Right lobe of liver (tissue), 6 donors: ENCODE data around the gene RNPEPL1. TPM values are rescaled to one million over a fixed set of nuclear protein-coding genes. Genes with fewer than 3 reads are reported as not detected.

Source experiments
- ATAC-seq, 4 donors: fragments of 200-7000 bp; cut with Tn5 transposase; one replicate each; pipeline ENCODE4 v1.9.1; 2020; ENCODE audit warnings: mild to moderate bottlenecking in 4 of 4, moderate library complexity in 4 of 4
- DNase-seq, 3 donors: peaks; one replicate each; pipeline ENCODE4 v3.0.0-alpha.2; 2020
- H3K27ac ChIP-seq, 3 donors: fragments of 200-600 bp; one replicate each; pipeline ENCODE4 v1.8.0; 2022
- H3K27me3 ChIP-seq, 2 donors: fragments of 200-600 bp; one replicate each; pipeline ENCODE4 v1.8.0; 2022
- H3K36me3 ChIP-seq, 4 donors: fragments of 200-600 bp; sonication (generic) in 1 of 4; one replicate each; pipeline versions ENCODE4 v1.5.1 to v1.8.0; 2017 to 2022; ENCODE audit warnings: control low read depth in 1 of 4
- H3K4me1 ChIP-seq, 4 donors: fragments of 200-600 bp; sonication (generic) in 1 of 4; one replicate each; pipeline versions ENCODE4 v1.5.1 to v1.8.0; 2017 to 2022; ENCODE audit warnings: control low read depth in 1 of 4
- H3K4me3 ChIP-seq, 3 donors: fragments of 200-600 bp; one replicate each; pipeline ENCODE4 v1.8.0; 2022
- H3K9me3 ChIP-seq, 4 donors: fragments of 200-600 bp; sonication (generic) in 1 of 4; one replicate each; pipeline versions ENCODE4 v1.5.1 to v1.8.0; 2017 to 2022; ENCODE audit warnings: control low read depth in 1 of 4
- POLR2A ChIP-seq: fragments of 450-650 bp; IDR thresholded peaks from one replicate; pipeline ENCODE4 v1.6.1; 2017; ENCODE audit warnings: antibody characterized with exemption, mild to moderate bottlenecking
- WGBS: methylation state at CpG from one replicate; pipeline ENCODE4 v1.1.6; 2018; ENCODE audit warnings: low coverage, low lambda C conversion rate; ENCODE audit not compliant: insufficient coverage; ENCODE audit errors: missing lambda C conversion rate; 5-methylcytosine and 5-hydroxymethylcytosine counted together
- intact Hi-C, 2 donors: fragments of 100-400 bp; cut with DNase I; formaldehyde crosslinking; loops; one replicate each; pipeline versions ENCODE4 v1.11.2 to v1.14.1; 2022
- total RNA-seq, 6 experiments: library from RNA; depleted of rRNA in 2 of 6; stranded (reverse); fragments of >200 nt in 2 of 6; fragmentation: NEBNext Ultra II Directional in 3 of 6; extraction: Animal tissue kit (Norgen Biotek cat#: 25700) in 3 of 6; gene quantifications; one replicate each; pipeline versions ENCODE4 v1.1.0 to v1.2.4, GENCODE V29; 2016 to 2023
- TF ChIP-seq, protein P1 (sequence below), 4 donors: fragments of 200-600 bp in 3 of 4; fragments of 450-650 bp in 1 of 4; IDR thresholded peaks; one replicate each; pipeline versions ENCODE4 v1.5.1 to v1.8.0; 2016 to 2022; ENCODE audit warnings: antibody characterized with exemption in 4 of 4, mild to moderate bottlenecking in 2 of 4
- donor health status: DM: no; HTN: yes; CAD: no.
- donor health status: DM: no; HTN: no; CAD: no.
- donor health status: DM: no; HTN: no; CAD: no.
- donor health status: DM: no; HTN: yes; CAD: no.
- donor health status: DM: no; HTN: yes; CAD: no.

The RNPEPL1 gene
- total RNA-seq, 6 experiments from 2014 or later = 24.7 to 105 (median 31.0) TPM

DNA sequence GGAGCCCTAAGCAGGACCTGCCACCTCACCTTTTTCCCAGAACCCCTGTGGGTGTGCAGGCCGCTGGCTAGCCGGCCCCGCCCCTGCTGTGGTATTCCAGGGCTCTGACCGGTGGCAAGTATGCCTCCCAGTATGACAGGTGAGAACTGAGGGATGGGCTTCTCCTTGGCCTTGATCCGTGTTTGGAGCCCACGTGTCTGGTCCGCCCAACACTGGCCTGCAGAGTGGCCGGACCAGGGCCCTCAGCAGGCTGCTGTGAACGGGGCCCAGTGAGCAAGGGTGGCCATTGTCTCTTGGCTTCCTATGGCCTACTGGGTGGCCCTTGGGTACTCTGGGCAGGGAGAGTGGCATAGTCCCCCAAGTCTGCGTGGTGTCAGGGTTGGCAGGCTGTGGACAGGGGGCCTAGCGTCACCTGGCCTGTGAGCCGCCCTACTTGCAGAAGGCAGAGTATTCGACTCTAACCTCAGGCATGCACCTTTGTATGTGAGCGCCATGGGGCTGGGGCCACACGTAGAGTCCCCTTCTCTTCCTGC lies 1.8 kb downstream of the RNPEPL1 start:
- peak in 1 of 3 donors; percentile 45 for DNase-seq
- peak overlapping the region in 1 of 3 donors; percentile 76 for H3K4me3 ChIP-seq
- intact Hi-C loops = no loop called here
- H3K36me3 ChIP-seq = peaks cover 0 to 6% (median 0%) of the 10 kb centered on the region in 4 donors
- H3K27ac ChIP-seq = no peak overlapping the region
- peaks cover 0 to 43% (median 16%) of the 10 kb centered on the region in 4 donors for H3K4me1 ChIP-seq
- WGBS = no CpG with 5 or more reads among the region's 15 CpGs
- no peaks in the 10 kb centered on the region for H3K27me3 ChIP-seq
- ATAC-seq = no peak
- TF ChIP-seq POLR2A = no peak
- TF ChIP-seq, protein P1, sequence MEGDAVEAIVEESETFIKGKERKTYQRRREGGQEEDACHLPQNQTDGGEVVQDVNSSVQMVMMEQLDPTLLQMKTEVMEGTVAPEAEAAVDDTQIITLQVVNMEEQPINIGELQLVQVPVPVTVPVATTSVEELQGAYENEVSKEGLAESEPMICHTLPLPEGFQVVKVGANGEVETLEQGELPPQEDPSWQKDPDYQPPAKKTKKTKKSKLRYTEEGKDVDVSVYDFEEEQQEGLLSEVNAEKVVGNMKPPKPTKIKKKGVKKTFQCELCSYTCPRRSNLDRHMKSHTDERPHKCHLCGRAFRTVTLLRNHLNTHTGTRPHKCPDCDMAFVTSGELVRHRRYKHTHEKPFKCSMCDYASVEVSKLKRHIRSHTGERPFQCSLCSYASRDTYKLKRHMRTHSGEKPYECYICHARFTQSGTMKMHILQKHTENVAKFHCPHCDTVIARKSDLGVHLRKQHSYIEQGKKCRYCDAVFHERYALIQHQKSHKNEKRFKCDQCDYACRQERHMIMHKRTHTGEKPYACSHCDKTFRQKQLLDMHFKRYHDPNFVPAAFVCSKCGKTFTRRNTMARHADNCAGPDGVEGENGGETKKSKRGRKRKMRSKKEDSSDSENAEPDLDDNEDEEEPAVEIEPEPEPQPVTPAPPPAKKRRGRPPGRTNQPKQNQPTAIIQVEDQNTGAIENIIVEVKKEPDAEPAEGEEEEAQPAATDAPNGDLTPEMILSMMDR (IDR thresholded peaks at IDR 0.05) = no peak
- H3K9me3 ChIP-seq = no peaks in the 10 kb centered on the region

DNA sequence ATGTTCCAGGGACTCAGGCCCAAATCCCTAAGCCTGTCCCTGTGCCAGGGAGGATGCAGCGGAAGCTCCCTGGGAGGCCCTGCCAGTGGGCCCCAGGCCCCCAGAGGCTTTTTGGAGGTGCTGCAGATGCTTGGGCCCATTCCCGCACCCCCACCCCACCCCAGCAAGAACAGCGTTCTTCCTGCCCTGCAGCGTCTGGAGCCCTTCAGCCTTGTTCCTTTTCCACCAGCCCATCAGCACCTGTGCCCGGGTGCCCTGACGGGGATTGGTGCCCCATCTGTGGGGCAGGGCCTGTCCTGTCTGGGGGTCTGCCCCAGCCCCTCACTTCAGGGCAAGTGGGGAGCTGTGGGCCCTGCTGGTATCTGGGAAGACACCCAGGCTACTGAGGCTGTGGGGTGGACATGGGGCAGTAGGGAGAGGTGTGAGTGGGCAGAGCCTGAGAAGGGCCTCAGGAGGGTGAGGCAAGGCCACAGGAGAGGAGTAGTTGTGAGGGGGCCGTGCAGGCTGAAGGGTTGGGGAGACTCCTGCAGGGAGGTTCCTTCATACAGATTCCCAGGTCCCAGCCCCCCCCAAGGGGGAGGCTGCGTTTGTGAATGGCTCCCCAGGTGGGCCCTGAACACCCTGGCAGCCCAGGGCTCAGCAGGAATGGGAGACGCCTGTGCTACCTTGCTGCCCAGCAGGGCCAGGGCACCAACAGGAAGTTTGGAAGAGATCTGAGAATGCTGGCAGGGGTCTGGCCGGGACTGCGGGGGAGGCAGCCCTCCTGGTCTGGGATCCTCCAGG lies 2.4 kb downstream of the RNPEPL1 start:
- Histone ChIP-seq H3K4me3 (no peak overlapping the region), H3K4me1 (peaks cover 0 to 37% (median 15%) of the 10 kb centered on the region in 4 donors), H3K27me3 (no peaks in the 10 kb centered on the region), H3K9me3 (no peaks in the 10 kb centered on the region), H3K36me3 (peaks cover 0 to 11% (median 0%) of the 10 kb centered on the region in 4 donors), H3K27ac (no peak overlapping the region)
- WGBS = 82% methylated on average over 3 of the region's 11 CpGs
- intact Hi-C loops = no loop called here
- TF ChIP-seq, protein P1 (IDR thresholded peaks at IDR 0.05) = no peak
- no peak for TF ChIP-seq POLR2A
- DNase-seq (peak in 2 of 3 donors; percentile 18 to 41), ATAC-seq (no peak)

DNA sequence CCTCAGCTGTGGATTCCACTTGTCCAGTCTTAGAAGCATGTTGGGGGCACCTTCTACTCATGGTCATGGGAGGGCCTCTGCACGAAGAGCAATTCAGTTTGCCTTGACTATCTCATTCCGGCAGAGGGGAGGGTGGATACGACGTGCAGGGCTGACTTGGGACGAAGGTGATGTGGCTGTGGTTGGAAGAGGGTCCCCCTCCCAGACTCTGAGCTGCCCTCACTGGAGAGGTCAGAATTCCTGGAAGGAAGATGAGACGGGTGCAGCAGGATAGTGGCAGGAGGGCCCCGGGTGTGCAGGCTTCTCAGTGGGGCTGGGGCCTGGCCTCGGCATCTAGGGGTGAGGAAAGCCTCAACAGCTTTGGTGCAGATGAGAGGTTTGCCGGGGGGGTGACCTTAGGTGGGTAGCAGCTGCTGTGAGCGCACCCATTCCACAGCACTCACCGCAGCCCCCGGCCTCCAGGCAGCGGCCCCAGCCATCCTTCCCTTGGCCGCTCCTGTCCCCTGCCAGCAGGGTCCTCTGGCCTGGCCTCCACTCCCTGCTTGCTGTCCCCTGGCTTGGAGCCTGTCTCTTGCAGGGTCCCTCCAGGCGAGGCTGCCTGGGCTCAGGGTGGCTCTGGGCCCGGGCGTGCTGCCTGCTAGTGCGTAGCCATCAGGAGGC lies 3.2 kb downstream of the RNPEPL1 start:
- TF ChIP-seq, protein P1 (IDR thresholded peaks at IDR 0.05) = no peak
- no peak for TF ChIP-seq POLR2A
- H3K27ac ChIP-seq = no peak overlapping the region
- ATAC-seq (no peak), DNase-seq (peak; percentile 15 to 52 (median 43))
- no peaks in the 10 kb centered on the region for H3K27me3 ChIP-seq
- H3K4me3 ChIP-seq = no peak overlapping the region
- 97% methylated on average over 4 of the region's 18 CpGs for WGBS
- intact Hi-C loops = no loop called here
- H3K36me3 ChIP-seq = peaks cover 0 to 15% (median 2%) of the 10 kb centered on the region in 4 donors
- no peaks in the 10 kb centered on the region for H3K9me3 ChIP-seq
- H3K4me1 ChIP-seq = peaks cover 0 to 31% (median 13%) of the 10 kb centered on the region in 4 donors

DNA sequence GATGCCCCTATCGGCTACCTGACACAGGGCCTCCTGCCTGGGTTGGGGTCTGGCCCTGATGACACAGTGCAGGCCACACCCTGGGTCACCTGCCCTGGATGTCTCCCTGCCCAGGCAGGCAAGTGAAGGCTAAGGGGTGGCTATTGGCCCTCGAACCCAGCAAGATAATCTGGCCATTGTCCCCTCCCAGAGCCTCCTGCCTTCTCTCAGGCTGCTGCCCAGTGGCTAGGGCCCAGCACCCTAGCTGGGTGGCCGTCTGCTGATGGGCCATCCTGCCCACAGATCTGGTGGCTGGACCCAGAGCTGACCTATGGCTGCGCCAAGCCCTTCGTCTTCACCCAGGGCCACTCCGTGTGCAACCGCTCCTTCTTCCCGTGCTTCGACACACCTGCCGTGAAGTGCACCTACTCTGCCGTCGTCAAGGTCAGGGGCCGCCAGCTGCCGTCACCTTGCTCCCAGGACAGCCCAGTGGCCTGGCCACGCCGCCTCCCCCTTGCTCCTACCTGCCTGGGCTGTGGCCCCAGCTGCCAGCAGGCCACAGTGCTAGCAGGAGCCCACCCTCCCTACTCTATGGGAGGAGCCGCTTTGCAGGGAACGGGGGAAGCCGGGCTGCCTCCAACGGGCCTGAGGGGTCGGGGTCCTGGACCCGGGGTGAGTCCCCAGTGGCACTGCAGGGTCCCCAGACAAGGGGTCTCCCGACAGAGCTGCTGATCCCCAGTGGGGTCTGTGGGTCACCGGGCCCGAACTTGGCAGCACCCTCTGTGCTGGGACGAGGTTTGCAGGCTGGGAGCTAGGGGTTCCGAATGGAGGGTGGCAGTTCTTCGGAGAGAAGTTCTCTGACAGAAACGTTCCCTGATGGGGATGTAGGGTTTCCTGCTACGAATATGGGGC lies 4.1 kb downstream of the RNPEPL1 start:
- Histone ChIP-seq H3K27me3 (no peaks in the 10 kb centered on the region), H3K4me3 (no peak overlapping the region), H3K27ac (no peak overlapping the region), H3K9me3 (no peaks in the 10 kb centered on the region), H3K36me3 (peaks cover 0 to 23% (median 3%) of the 10 kb centered on the region in 4 donors), H3K4me1 (peaks cover 0 to 22% (median 6%) of the 10 kb centered on the region in 4 donors)
- intact Hi-C loops = no loop called here
- TF ChIP-seq, protein P1 (IDR thresholded peaks at IDR 0.05) = no peak
- no peak for TF ChIP-seq POLR2A
- no CpG with 5 or more reads among the region's 30 CpGs for WGBS
- peak; percentile 21 to 55 (median 46) for DNase-seq
- ATAC-seq = no peak
